ENCODE measurements around the gene ESAM. TPM values are rescaled to one million over a fixed set of nuclear protein-coding genes. Genes with fewer than 3 reads are reported as not detected.

The ESAM gene, protein sequence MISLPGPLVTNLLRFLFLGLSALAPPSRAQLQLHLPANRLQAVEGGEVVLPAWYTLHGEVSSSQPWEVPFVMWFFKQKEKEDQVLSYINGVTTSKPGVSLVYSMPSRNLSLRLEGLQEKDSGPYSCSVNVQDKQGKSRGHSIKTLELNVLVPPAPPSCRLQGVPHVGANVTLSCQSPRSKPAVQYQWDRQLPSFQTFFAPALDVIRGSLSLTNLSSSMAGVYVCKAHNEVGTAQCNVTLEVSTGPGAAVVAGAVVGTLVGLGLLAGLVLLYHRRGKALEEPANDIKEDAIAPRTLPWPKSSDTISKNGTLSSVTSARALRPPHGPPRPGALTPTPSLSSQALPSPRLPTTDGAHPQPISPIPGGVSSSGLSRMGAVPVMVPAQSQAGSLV
- total RNA-seq (2014; rRNA removed; shearing (Covaris generic)) = 0.58 and 0.75 TPM in 2 replicates

DNA sequence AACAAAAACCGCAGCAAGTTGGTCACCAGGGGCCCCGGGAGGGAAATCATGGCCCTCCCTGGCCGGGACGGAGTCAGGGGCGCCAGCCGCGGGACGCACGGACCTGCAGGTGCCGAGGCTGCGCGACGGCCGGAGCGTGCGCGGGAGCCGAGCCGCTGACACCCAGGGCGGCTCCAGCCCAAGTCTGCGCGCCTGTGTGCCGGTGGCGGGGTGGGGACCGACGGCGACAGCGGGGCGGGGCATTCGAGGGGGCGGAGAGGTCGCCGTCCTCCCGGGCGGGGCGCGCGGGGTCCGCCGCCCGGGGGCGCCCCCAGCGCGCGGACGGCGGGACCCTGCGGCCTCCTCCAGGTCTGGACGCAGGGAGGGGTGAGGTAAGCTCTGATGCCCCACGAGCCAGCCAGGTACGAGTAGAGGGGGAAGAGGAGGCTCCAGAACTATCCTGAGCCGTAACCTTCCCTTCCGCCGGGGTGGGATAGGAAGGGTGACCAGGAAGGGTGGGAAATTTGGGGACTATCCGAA lies at the start of gene ESAM:
TSS of gene ESAM (minus strand) at position 186 of the 519 bp plus-strand sequence. CDS start at position 50, 136 bp downstream.

DNA sequence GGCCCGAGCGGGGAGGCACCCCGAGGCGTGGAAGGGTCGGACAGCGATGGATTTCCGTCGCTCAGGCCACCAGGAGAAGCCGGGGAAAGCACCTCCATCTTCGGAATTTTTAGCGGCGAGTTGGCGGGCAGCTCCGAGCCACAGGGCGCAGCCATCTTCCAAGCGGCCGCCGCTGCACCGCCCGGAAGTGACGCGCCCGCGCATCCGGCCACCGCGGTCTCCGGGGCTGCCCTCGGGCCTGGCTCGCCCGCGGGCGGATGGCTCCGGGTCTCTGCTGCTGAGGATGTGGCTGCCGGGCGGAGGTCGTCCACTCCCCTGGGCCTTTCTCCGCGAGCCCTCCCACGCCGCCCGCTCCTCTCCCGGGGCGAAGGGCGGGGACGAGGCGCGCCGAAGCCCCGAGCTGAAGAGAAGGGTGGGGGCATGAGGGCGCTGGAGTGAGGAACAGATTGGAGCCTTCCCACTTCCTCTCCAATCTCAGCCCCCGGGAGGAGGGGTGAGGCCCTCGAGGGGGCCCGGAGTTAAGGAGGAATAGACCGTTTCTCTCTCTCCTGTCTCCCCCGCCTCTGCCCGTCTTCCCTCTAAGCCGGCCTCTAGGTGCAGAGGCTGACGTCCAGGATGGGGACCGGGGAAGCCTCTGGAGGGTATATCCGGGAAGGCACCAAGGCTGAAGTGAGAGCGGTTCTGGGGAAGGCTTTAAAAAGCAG lies 38.3 kb upstream of the ESAM start, which contains the start of gene MSANTD2:
TSS of gene MSANTD2 (minus strand) at position 181 of the 704 bp plus-strand sequence. CDS start at position 155, 26 bp downstream.

DNA sequence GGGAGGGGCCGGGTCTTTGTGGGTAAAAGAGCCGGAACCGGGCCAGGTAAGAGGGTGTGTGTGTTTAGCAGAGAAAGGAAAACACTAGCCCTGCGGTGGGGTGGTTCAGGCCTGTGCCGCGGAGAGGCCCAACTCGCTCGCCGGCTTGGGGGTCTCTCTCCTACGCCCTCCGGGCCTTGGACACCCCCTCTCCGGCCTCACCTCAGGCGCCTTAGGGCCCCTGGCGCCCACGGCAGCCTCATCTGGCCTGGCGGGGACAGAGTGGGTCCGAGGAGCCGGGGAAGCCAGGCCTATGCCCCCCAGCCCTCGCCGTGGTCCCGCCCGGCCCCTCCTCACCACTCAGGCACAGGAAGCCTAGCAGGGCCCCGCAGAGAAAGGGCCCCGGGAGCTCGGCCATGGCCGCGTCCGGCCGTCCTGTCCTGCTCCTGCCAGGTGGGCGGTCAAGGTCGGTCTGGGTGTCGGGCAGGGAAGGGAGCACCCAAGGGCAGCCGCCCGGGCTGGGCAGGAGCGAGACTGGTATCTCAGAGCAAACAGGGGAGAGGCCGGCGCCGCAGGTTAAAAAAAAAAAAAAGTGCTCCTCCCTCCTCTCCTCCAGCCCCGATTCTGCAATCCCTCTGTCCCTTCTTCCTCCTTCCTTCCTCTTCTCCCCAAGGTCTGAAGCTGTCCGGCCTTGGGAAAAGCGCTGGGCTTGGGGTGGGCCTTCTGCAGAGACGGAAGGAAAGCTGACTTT lies 10.2 kb downstream of the ESAM start, which contains the start of gene VSIG2:
TSS of gene VSIG2 (minus strand) at position 515 of the 730 bp plus-strand sequence. CDS start at position 397, 118 bp downstream.

DNA sequence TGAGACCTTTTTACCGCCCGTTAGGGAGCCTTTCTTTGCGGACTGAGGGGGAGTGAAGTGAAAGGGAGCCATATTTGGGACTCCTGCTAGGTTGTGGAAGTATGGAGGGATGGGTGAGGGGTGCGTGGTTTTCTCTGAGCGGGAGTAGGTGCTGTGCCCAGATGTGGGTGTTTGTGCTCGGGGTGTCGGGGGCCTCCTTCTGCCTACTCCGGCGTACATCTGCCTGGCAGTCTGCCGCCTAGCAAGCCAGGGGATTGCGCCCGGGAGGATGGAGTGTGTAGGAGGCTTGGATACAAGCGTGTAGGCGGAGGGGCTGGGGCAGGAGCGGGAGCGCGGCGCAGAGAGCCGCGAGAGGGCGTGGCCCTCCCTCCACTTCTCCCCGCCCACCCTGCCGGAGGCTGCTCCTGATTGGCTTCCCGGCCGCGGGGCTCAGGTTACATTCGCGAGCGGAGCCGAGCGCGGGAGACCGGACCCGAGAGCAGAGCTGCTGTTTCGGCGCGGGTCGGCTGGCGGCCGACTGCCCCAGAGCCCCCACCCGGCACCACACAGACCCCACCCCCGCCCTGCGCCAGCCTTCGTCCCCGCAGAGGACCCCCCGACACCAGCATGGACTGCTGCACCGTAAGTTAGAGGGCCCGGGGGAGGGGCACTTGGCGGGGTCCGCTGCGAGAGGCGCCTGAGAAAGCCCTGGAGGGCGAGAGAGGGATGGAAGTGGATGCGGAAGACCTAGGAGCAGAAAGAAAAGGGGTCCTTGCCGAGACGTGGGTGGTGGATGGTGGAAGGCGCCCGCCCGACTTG lies 22.4 kb downstream of the ESAM start, which contains the start of gene NRGN:
TSS of gene NRGN (plus strand) at position 464 of the 798 bp plus-strand sequence. CDS start at position 607, 143 bp downstream.

Other genes starting within 250 kb of the ESAM start
- gene OR8B12, start 218.6 kb downstream of the ESAM start, total RNA-seq (2014; rRNA removed; shearing (Covaris generic)) = not detected in 2 replicates
- 0.61 and 0.64 TPM in 2 replicates for gene OR8A1, start 192.3 kb downstream of the ESAM start, total RNA-seq (2014; rRNA removed; shearing (Covaris generic))
- 0.08 TPM in 1 of 2 replicates, not detected in the other for gene PANX3, start 150.9 kb downstream of the ESAM start, total RNA-seq (2014; rRNA removed; shearing (Covaris generic))
- gene TBRG1, start 139.4 kb downstream of the ESAM start, total RNA-seq (2014; rRNA removed; shearing (Covaris generic)) = 27.5 and 39.3 TPM in 2 replicates
- gene SIAE, start 88.6 kb downstream of the ESAM start, total RNA-seq (2014; rRNA removed; shearing (Covaris generic)) = 5.0 and 5.2 TPM in 2 replicates
- gene SPA17, start 88.4 kb downstream of the ESAM start, total RNA-seq (2014; rRNA removed; shearing (Covaris generic)) = 14.1 and 18.0 TPM in 2 replicates
- gene NRGN, start 22.3 kb downstream of the ESAM start, total RNA-seq (2014; rRNA removed; shearing (Covaris generic)) = 6.6 and 13.4 TPM in 2 replicates
- not detected in 2 replicates for gene VSIG2, start 10.0 kb downstream of the ESAM start, total RNA-seq (2014; rRNA removed; shearing (Covaris generic))
- gene MSANTD2, start 38.1 kb upstream of the ESAM start, total RNA-seq (2014; rRNA removed; shearing (Covaris generic)) = 10.0 and 13.7 TPM in 2 replicates
- gene ROBO3, start 103.1 kb upstream of the ESAM start, total RNA-seq (2014; rRNA removed; shearing (Covaris generic)) = 46.9 and 53.3 TPM in 2 replicates
- 9.1 and 16.4 TPM in 2 replicates for gene ROBO4, start 135.6 kb upstream of the ESAM start, total RNA-seq (2014; rRNA removed; shearing (Covaris generic))
- gene HEPN1, start 157.0 kb upstream of the ESAM start, total RNA-seq (2014; rRNA removed; shearing (Covaris generic)) = not detected in 2 replicates
- 0.05 and 0.15 TPM in 2 replicates for gene HEPACAM, start 173.8 kb upstream of the ESAM start, total RNA-seq (2014; rRNA removed; shearing (Covaris generic))
- gene CCDC15, start 191.9 kb upstream of the ESAM start, total RNA-seq (2014; rRNA removed; shearing (Covaris generic)) = 5.2 and 6.6 TPM in 2 replicates